Keratinocyte (primary cell): ENCODE results near the gene CMBL. TPM values are rescaled to one million over a fixed set of nuclear protein-coding genes. Genes with fewer than 3 reads are reported as not detected.
"Not testable (repeated sequence)": the region's sequence is repeated elsewhere in the genome, so short reads cannot be mapped to it uniquely, and the experiment has no call there.

Source experiments
- DNase-seq: peaks from one replicate; pipeline ENCODE4 v3.0.0-alpha.2; 2011; ENCODE audit warnings: low read depth, missing footprints, low spot score
- FAIRE-seq: peaks from 2 replicates; lab custom pipeline; 2011; peaks lifted over from hg19 to GRCh38; lab: Jason Lieb, UNC
- H2AFZ ChIP-seq: 2 replicates; pipeline ENCODE4 v1.6.0; 2012; ENCODE audit warnings: low read length, control low read depth, inconsistent platforms; ENCODE audit not compliant: control insufficient read depth
- H3K27ac ChIP-seq: 2 replicates; pipeline ENCODE4 v1.5.1; 2011; ENCODE audit warnings: low read length; ENCODE audit not compliant: control insufficient read depth, insufficient read depth
- H3K27me3 ChIP-seq: 3 replicates; pipeline ENCODE4 v1.6.0; 2011; ENCODE audit warnings: low read length; ENCODE audit not compliant: control insufficient read depth, insufficient read depth; ENCODE audit errors: extremely low read depth
- H3K36me3 ChIP-seq, 2 experiments: 2 replicates in 1 of 2; 3 replicates in 1 of 2; pipeline ENCODE4 v1.5.1; 2011; ENCODE audit warnings: low read length in 2 of 2, mild to moderate bottlenecking in 1 of 2; ENCODE audit not compliant: control insufficient read depth in 2 of 2, insufficient read depth in 2 of 2; ENCODE audit errors: extremely low read depth in 1 of 2
- H3K4me1 ChIP-seq: 3 replicates; pipeline ENCODE4 v1.5.1; 2011; ENCODE audit warnings: low read length; ENCODE audit not compliant: control insufficient read depth, insufficient read depth; ENCODE audit errors: extremely low read depth
- H3K4me2 ChIP-seq: 3 replicates; pipeline ENCODE4 v1.6.0; 2011; ENCODE audit warnings: low read depth, low read length; ENCODE audit not compliant: control insufficient read depth, insufficient read depth; ENCODE audit errors: extremely low read depth
- H3K4me3 ChIP-seq, 3 experiments: fragments of 200-600 bp in 1 of 3; sonication (generic) in 1 of 3; 2 replicates in 2 of 3; 3 replicates in 1 of 3; pipeline ENCODE4 v1.5.1; 2011 to 2016; ENCODE audit warnings: low read length in 3 of 3, mild to moderate bottlenecking in 3 of 3, control low read depth in 2 of 3, inconsistent platforms in 1 of 3, low read depth in 1 of 3, mixed read lengths in 1 of 3, mixed run types in 1 of 3, moderate library complexity in 1 of 3; ENCODE audit not compliant: control insufficient read depth in 2 of 3, insufficient read depth in 2 of 3; ENCODE audit errors: extremely low read depth in 1 of 3
- H3K79me2 ChIP-seq: 2 replicates; pipeline ENCODE4 v1.6.0; 2012; ENCODE audit warnings: low read length; ENCODE audit not compliant: control insufficient read depth, insufficient read depth
- H3K9ac ChIP-seq: 3 replicates; pipeline ENCODE4 v1.6.0; 2011; ENCODE audit warnings: low read length; ENCODE audit not compliant: control insufficient read depth, insufficient read depth; ENCODE audit errors: extremely low read depth
- H3K9me1 ChIP-seq: 3 replicates; pipeline ENCODE4 v1.6.0; 2011; ENCODE audit warnings: low read length; ENCODE audit not compliant: control insufficient read depth, insufficient read depth; ENCODE audit errors: extremely low read depth
- H3K9me3 ChIP-seq: 2 replicates; pipeline ENCODE4 v1.5.1; 2012; ENCODE audit warnings: low read depth, low read length; ENCODE audit not compliant: control insufficient read depth
- H4K20me1 ChIP-seq: 3 replicates; pipeline ENCODE4 v1.6.0; 2011; ENCODE audit warnings: low read length; ENCODE audit not compliant: control insufficient read depth, insufficient read depth; ENCODE audit errors: extremely low read depth
- EZH2 ChIP-seq: IDR thresholded peaks from one replicate; pipeline ENCODE4 v1.6.1; 2012; ENCODE audit warnings: inconsistent platforms, mild to moderate bottlenecking, low read length, moderate library complexity
- dilution Hi-C: fragments of 300-500 bp; cut with MboI; formaldehyde crosslinking; loops from one replicate; pipeline ENCODE4 v1.7.0; 2020; ENCODE audit warnings: low sequenced_read_pairs; ENCODE audit not compliant: extremely low pct_ligation_motif_present
- polyA plus RNA-seq, 5 experiments: library from polyadenylated mRNA; depleted of rRNA in 3 of 5; stranded (reverse) in 3 of 5; stranded (forward) in 1 of 5; unstranded in 1 of 5; fragments of >200 nt; gene quantifications; 1 replicate in 1 of 5; 2 replicates in 3 of 5; 3 replicates in 1 of 5; pipeline versions ENCODE4 v1.2.1 to v1.2.3, GENCODE V29; 2011 to 2012; ENCODE audit warnings: missing spikeins in 2 of 5, low read depth in 1 of 5, low replicate concordance in 1 of 5
- TF ChIP-seq, protein P1 (sequence below), 3 experiments: IDR thresholded peaks in 1 of 3; conservative IDR thresholded peaks in 1 of 3; optimal IDR thresholded peaks in 1 of 3; 2 replicates in 2 of 3; 3 replicates in 1 of 3; pipeline versions ENCODE3 to v1.5.1; 2011; ENCODE audit warnings: low read length in 3 of 3, mild to moderate bottlenecking in 3 of 3, moderate library complexity in 2 of 3, control low read depth in 1 of 3, inconsistent platforms in 1 of 3; ENCODE audit not compliant: insufficient read depth in 2 of 3; ENCODE audit errors: extremely low read depth in 1 of 3

Gene CMBL
- polyA plus RNA-seq, 1 donor (not counting 4 experiments of a cell fraction or from before 2014, with no cell fraction given), result 9.1 TPM

DNA sequence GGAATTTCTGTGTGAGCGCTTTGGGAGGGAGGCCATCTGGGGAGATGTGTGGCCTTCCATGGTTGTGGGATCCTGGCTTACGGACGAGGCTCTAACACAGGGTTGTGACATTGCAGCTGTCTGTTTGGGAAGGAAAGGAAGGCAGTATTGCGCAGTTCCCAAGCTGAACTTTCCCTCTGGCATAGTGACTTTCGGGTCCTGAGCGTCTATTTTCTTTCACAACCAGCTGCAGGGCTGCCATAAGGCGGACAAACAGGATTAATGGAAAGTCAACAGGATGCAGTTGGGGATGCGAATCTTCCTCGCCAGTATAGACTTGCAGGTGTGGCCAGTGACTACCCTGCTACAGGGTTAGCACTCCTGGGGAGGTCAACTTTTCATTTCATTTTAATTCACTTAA, 31.7 kb downstream of the CMBL start:
- Histone ChIP-seq H3K4me3 (no peak overlapping the region), H3K4me2 (no peak overlapping the region), H3K9ac (no peak overlapping the region), H3K4me1 (no peaks in the 10 kb centered on the region), H3K9me1 (peaks cover 3% of the 10 kb centered on the region), H3K36me3 (no peaks in the 10 kb centered on the region), H4K20me1 (no peaks in the 10 kb centered on the region), H3K79me2 (no peaks in the 10 kb centered on the region), H3K27me3 (no peaks in the 10 kb centered on the region), H3K27ac (no peak overlapping the region), H2AFZ (no peak overlapping the region), H3K9me3 (no peaks in the 10 kb centered on the region)
- FAIRE-seq (no peak), DNase-seq (no peak)
- no peak for TF ChIP-seq EZH2
- TF ChIP-seq, protein P1, sequence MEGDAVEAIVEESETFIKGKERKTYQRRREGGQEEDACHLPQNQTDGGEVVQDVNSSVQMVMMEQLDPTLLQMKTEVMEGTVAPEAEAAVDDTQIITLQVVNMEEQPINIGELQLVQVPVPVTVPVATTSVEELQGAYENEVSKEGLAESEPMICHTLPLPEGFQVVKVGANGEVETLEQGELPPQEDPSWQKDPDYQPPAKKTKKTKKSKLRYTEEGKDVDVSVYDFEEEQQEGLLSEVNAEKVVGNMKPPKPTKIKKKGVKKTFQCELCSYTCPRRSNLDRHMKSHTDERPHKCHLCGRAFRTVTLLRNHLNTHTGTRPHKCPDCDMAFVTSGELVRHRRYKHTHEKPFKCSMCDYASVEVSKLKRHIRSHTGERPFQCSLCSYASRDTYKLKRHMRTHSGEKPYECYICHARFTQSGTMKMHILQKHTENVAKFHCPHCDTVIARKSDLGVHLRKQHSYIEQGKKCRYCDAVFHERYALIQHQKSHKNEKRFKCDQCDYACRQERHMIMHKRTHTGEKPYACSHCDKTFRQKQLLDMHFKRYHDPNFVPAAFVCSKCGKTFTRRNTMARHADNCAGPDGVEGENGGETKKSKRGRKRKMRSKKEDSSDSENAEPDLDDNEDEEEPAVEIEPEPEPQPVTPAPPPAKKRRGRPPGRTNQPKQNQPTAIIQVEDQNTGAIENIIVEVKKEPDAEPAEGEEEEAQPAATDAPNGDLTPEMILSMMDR (optimal IDR thresholded peaks at IDR 0.05 in 1 of 3, IDR thresholded peaks at IDR 0.05 in 1 of 3, conservative IDR thresholded peaks at IDR 0.05 in 1 of 3; ENCODE audit: extremely low read depth in 1 of 3, insufficient read depth in 2 of 3, low read length in 3 of 3), result no peak
- dilution Hi-C loops, result no loop called here

DNA sequence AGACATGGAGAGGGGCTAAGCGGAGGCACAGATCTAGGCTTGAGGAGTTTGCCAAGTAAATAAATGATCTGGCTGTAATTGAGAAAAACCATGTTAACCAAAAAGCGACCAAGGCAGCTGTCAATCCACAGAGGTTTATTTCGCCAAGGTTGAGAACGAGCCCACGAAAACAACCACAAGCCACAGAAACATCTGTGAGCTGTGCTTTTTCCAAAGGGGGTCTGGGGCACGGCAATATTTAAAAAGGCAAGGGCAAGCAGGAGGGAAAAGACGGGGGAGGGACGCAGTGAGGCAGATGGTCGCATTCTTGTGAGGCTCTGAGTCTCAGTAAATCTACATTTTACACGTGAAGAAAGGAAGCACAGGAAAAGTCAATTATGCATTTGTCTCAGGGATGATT, 32.2 kb downstream of the CMBL start:
- Histone ChIP-seq H3K9me3 (no peaks in the 10 kb centered on the region), H3K4me1 (no peaks in the 10 kb centered on the region), H2AFZ (no peak overlapping the region), H3K4me3 (no peak overlapping the region), H3K4me2 (no peak overlapping the region), H3K79me2 (no peaks in the 10 kb centered on the region), H3K27me3 (no peaks in the 10 kb centered on the region), H3K9ac (no peak overlapping the region), H4K20me1 (no peaks in the 10 kb centered on the region), H3K9me1 (peaks cover 3% of the 10 kb centered on the region), H3K36me3 (no peaks in the 10 kb centered on the region), H3K27ac (no peak overlapping the region)
- DNase-seq (no peak), FAIRE-seq (no peak)
- TF ChIP-seq, protein P1 (optimal IDR thresholded peaks at IDR 0.05 in 1 of 3, IDR thresholded peaks at IDR 0.05 in 1 of 3, conservative IDR thresholded peaks at IDR 0.05 in 1 of 3; ENCODE audit: extremely low read depth in 1 of 3, insufficient read depth in 2 of 3, low read length in 3 of 3), result no peak
- TF ChIP-seq EZH2, result no peak
- dilution Hi-C loops, result no loop called here

DNA sequence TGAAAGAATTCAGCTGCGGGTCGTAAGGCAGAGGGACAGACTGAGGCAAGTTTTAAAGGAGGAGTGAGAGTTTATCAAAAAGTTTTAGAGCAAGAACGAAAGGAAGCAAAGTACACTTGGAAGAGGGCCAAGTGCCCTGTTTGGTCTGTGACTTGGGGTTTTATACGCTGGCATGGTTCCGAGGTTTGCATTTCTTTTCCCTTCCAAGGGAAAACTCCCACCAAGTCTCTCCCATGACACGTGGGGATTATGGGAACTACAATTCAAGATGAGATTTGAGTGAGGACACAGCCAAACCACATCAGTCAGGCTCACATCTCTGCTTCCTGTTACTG, 34.9 kb downstream of the CMBL start:
- FAIRE-seq, DNase-seq, H4K20me1 ChIP-seq, H2AFZ ChIP-seq, H3K79me2 ChIP-seq, H3K4me2 ChIP-seq, dilution Hi-C loops, H3K27ac ChIP-seq, H3K9me3 ChIP-seq, H3K36me3 ChIP-seq, H3K9ac ChIP-seq, H3K4me3 ChIP-seq, H3K4me1 ChIP-seq, H3K27me3 ChIP-seq, H3K9me1 ChIP-seq: not testable (repeated sequence)
